Measurements from ENCODE around the gene ARPC1A.

The ARPC1A gene

DNA sequence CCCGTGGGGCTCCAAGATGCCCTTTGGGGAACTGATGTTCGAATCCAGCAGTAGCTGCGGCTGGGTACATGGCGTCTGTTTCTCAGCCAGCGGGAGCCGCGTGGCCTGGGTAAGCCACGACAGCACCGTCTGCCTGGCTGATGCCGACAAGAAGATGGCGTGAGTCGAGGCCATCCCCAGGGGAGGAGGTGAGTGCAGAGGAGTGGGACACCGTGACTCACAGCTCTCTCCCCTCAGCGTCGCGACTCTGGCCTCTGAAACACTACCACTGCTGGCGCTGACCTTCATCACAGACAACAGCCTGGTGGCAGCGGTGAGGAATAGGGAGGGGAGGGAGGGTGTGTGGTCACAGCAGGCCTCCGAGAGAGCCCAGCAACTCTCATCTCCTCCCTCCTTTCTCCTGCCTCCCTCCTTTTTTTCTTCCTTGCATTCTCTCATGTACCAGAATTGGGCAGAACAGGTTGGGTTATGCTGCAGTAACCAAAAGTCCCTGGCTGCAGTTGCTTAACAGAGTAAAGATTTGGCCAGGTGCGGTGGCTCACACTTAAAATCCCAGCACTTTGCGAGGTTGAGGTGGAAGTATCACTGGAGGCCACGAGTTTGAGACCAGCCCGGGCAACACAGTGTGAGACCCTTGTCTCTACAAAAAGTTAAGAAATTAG, 65.4 kb downstream of the ARPC1A start:
- DNase-seq (ENCODE audit: low spot score), result no peak

DNA sequence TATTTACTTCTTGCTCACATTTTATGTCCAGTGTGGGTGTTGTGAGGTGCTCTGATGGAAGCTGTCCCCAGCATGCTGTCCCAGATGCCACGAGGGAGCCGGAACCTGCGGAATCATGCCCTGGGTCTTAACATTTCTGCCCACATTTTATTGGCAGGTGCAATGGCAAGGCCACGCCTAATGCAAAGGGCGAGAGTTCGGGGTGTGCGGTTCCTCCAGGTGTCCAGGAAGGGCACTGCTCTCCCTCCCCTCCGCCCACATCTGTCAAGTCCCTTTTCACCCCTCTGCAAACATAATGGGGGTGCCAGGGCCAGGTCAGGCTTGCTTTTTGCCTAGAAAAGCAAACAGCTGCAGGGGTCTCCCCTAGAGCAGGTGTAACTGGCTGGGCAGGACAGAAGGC, 66.3 kb downstream of the ARPC1A start:
- DNase-seq (ENCODE audit: low spot score), result no peak

DNA sequence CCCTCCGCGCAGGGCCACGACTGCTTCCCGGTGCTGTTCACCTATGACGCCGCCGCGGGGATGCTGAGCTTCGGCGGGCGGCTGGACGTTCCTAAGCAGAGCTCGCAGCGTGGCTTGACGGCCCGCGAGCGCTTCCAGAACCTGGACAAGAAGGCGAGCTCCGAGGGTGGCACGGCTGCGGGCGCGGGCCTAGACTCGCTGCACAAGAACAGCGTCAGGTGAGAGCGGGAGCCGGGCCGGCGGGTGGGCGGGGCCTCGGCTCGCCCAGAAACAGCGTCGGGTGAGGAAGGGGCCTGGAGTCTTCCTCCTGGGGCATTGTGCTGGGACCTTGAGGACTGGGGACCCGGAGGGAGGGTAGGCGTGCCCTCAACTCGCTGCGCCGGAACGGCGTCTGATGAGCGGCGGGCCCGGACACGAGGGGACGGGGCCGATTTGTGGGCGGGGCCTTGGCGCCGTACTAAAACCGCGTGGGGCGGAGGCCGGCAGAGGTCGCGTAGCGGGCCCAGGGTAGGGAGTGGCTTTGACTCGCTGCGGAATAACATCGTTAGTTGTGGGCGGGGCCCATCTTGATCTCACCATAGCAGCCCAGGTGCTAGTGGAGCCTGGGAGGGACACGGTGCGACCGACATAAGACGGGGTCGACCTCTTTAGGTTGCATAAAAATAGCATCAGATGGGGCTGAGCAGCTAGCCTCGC, 67.1 kb downstream of the ARPC1A start:
- peak; percentile 80 for DNase-seq (ENCODE audit: low spot score)

DNA sequence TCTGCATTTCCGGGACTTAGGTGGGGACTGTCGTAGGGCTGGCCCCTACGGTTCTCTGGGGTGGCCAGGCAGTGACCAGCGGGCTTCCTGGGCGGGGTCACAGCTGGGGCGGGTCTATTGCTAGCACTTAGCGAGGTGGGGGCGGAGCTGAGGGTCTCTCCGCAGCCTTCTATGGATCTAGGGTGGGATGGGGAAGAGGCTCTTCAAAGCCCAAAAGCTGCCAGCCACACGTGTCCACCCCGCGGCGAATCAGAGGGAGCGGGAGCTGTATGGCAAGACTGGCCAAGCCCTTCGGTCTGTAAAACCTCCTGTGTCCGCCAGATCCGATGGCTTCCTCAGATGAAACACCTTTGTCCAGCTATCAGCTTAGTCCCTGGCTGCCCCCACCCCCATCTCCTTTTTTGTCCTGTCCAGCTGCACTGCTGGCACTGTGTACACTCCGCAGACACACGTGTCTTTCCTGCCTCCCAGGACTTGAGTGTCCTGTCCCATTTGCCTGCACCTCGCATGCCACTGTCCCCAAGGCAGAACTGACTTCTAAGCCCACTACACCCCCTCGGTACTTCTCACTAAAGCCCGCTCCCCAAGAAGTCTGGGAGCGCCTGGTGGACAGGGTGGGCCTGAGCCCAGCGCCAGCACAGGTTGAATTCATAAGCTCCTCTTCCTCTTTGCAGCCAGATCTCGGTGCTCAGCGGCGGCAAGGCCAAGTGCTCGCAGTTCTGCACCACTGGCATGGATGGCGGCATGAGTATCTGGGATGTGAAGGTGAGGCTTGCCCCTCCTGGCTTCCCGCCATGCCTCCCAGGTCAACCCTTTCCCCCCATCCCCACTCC, 67.9 kb downstream of the ARPC1A start:
- no peak for DNase-seq (ENCODE audit: low spot score)

DNA sequence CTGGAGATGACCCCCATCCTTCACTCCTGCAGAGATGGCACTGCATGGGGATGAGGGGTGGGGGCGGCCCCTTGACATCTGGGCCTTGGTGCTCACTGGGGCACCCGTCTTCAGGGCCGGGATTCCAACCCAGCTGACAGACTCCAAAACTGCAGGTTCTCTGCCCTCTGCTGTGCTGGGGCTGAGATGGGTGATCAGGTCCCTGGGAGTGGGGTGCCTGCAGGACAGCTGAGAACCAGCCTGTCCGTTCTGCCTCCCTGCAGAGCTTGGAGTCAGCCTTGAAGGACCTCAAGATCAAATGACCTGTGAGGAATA, 68.4 kb downstream of the ARPC1A start:
- no peak for DNase-seq (ENCODE audit: low spot score)

DNA sequence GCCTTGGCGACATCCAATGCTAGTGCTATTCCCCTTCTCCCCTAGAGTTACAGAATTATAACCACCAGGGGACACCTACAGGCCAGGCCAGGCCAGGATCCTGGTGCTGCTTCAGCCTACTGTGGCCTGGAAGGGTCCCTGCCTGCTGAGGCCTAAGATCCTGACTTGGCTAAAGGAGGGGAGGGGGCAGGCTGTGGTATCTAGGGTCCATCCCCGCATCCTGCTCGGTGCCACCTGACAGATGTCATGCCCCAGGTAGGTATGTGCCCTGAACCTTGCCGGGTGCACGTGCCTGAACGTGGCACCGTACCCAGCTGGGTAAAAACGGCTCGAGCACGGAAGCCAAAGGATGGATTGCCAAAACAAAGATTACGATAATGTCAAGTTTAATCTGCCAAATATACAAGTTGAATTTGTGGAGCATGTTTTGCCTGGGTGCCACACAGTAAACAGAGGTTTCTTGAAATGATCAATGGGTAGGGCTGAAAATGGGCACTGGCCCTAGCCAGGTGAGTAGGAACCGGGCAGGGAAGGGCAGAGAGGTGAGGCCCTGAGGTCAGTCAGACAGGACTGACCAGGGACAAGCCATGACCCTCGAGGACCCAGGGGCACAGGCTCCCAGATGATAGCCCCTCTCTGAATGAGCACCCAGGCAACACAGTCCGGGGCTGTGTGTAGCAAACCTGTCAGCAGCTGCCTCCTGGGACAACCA, 70.1 kb downstream of the ARPC1A start:
- no peak for DNase-seq (ENCODE audit: low spot score)

DNA sequence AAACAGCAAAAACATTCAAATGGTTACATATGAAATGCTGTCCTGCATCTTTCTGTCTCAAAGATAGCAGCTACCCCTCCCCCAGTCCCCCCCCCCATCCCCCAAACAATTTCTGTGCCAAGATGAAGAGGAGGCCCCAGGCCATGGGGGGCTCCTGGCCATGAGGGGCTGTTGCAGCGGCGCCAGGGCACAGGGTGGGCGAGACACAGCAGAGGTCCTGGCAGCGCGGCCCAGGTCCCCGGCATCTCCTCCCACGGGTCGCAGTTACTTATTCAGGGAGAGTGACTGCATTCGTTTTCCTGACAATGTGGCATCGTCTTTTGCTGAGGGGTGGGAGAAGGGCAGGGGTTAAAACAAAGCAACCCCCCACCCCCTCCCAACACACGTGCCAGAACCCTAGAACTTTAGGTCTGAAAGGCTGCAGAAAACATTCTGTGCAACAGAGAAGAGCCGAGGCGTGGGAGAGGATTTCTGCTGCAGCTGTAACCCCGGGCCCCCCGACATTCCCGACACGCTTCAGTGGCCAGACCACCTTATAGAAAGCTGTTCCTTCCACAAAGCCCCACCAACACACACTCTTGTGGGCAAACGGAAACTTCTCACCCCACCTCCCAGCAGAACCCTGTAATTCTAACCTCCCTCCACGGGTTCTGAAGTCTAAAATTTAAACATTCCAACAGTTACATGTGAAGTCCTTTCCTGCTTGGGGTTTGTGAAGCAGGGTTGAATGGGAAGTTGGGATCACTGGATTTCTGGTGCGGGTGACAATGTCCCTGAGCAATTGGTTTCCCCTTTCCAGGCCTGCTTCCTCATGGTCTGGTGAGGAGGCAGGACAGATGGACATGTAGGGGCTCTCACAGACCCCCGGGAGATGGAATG, 71.0 kb downstream of the ARPC1A start:
- DNase-seq (ENCODE audit: low spot score), result no peak

DNA sequence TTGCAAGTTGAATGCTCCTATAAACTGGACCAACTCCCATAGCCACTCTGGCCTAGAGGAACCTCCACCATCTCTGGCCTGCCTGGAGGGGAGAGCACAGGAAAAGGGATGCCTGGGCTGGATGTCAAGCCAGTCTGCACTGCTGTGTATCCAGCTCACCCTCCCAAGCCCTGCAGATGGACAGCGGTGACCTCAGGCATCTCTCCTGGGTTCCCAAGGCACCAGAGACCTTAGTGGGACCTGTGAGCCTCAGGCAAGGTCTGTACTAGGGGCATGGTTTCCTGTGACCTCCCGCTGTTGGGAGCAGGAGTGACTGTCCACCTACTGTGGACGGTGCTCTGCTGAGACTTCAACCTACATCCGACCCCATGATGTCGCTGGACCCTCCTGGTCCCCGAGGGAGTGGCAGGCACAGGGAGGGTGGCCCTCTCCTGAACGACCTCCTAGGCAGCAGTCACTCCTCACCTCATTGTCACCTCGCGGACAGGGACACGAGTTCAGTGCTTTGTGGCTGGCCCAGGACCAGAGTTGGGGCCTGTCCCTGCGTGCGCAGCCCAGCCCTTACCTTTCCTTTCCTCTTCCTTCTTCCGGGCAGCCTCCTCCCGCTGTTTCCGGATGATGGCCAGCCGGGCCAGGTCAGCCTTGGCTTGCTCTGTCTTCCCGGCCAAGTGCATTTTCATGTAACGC, 71.7 kb downstream of the ARPC1A start:
- no peak for DNase-seq (ENCODE audit: low spot score)

DNA sequence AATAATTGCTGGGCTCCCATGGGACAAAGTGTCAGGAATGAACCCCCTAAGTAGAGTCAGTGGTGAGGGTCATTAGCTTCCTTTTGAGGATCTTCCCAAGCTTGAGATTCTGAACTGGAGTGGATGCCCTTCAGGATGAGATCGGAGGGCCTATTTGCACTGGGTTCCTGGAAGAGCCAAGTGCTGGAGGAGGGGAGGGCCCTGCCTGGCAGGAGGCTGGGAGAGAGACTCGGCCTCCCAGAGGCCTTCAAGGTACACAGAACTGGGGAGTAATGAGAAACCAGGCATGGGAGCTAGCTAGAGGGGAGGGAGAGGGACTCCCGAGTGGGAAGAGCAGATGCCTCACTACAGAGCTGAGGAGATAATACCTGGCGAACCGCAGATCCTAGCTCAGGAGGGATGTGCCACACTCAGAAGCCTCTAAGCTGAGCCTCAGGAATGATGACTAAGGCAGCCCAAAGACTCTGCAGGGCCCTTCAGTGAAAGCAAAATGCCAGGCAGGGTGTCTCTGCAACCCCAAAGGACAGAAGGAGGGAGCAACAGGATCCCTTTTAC, 73.3 kb downstream of the ARPC1A start:
- DNase-seq (ENCODE audit: low spot score), result no peak

DNA sequence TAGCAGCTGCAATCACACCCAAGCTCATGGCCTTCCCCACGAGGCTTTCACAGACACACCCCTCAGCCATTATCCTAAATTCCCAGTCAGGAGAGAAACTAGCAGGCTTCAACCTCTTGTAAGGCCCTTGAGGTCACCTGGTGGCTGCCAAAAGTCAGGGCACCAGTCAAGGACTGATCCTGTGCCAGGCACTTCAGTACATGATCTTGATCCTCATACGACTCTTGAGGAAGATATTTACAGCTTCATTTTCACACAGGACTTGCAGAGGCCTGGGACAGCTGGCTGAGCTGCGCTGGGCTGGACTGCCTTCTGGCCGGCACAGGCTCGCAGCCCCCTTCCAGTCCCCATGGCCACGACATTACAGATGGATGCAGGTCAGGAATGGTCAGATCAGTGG, 73.9 kb downstream of the ARPC1A start:
- DNase-seq (ENCODE audit: low spot score), result no peak

DNA sequence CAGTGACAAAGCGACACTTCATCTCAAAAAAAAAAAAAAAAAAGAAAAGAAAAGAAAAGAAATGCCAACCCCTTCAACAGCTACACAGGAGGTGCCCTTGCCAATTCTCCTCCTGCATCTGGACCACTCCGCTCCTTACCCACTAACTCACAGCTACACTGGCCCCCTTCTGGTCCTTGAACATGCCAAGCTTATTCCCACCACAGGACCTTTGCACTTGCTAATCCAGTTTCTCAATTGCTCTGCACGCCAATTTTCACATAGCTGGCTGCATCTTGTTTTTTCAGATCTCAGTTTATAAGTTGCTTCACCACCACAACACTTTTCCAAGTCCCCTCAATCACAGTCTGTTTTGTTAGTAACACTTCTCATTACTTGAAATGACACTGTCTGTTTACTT, 77.2 kb downstream of the ARPC1A start:
- DNase-seq (ENCODE audit: low spot score), result no peak

DNA sequence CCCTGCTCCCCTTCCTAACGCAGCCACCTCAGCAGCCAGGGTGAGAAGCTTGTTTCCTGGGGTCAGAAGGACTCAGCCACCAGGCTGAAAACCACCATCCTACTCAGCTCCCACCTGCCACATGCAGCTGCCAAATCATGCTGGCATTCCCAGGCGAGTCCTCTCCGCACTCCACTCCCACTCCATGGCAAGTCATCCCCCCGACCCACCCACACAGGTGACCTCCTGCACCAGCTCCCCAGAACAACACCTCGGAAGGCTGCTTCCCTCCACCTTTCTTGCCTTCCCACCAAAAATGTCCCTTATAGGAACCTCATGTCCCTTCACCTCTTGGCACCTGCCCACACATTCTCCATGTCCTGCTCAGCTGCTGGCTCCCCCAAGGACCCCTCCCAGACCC, 78.1 kb downstream of the ARPC1A start:
- no peak for DNase-seq (ENCODE audit: low spot score)

DNA sequence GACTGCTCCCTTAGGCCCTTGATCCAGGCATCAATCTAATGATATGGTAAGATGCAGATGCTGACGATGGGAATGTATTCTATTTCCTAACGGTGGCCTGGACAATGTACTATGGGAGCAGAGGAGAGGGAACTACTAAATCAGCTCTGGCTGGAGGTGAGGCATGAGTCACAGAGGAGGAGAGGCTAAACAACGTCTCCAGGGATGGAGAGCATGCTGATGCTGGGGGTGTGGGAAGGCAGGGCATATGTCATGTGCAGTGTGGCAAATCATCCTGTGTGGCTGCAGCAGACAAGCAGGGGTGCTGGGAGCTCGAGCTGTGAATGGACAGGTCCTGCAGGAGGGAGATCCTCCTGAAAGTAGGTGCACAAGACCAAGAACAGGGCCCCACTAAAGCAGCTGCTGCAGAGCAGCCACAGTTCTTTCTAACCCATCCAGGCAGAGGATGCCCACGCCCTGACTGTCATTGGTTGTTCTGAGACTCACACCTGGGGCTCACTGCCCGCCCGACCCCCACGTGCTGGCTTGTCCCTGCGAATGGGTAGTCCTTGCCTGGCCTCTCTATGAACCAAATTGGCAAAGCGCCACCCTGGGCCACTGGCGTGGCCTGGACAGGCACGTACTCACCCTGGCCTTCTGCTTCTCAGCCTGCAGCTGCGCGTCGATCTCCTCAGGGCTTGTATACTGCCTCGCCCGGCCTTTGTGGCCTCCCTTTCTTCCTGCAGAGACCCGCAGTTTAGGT, 78.7 kb downstream of the ARPC1A start:
- no peak for DNase-seq (ENCODE audit: low spot score)

DNA sequence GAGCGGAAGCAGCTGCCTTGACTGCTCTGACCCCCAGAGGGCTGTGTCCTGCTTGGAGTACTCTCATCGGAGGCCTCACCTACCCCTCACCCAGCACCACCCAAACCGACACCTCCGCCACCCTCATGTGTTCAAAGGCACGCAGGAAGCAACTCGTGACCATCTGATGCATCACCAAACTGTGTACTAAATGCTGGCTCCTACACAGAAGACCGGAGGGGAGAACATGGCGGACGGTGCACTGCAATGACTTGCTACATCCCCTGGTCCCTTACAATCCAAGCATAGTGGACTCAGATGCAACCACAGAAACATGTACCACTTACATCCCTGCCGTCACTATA, 79.3 kb downstream of the ARPC1A start:
- no peak for DNase-seq (ENCODE audit: low spot score)

DNA sequence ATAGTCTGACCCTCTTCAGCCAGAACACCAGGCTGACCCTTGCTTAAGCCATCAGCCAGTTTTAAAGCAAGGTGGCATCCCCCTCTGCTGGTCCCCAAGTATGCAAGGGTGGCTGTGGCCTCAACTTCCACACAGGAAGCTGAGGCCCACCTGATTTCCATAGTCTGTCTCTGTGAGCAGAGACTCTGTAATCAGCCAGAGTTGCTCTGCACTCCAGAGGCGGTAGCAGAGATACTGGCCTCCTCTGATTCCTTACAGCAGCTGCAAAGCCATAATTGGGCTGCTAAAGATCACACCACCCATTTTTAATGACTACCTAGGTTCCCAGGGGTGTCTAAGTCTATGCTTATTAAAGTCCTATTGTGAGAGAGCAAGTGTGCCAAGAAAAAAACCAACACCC, 80.9 kb downstream of the ARPC1A start:
- no peak for DNase-seq (ENCODE audit: low spot score)

DNA sequence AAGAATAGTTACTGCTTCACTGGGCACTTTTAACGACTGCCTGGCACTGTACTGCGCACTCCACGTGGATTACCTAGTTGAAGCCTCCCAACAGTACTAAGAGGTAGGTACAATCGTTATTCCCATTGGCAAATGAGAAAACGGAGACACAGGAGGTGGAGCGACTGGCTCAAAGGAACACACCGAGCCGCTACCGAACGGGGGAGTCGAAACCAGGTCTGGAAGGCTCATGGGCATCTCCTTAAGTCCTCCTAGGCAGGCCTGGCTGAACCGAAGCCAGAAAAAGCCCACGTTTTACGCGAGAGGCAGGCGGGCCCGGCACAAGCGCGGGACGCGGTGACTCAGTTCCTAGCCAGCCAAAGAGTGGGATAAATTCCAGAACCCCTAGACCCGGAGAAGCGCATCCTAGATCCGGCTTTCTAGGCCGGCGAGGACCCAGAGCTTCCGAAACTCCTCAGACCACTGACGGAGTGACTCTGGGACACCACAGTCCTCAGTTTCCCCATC, 82.2 kb downstream of the ARPC1A start:
- no peak for DNase-seq (ENCODE audit: low spot score)

DNA sequence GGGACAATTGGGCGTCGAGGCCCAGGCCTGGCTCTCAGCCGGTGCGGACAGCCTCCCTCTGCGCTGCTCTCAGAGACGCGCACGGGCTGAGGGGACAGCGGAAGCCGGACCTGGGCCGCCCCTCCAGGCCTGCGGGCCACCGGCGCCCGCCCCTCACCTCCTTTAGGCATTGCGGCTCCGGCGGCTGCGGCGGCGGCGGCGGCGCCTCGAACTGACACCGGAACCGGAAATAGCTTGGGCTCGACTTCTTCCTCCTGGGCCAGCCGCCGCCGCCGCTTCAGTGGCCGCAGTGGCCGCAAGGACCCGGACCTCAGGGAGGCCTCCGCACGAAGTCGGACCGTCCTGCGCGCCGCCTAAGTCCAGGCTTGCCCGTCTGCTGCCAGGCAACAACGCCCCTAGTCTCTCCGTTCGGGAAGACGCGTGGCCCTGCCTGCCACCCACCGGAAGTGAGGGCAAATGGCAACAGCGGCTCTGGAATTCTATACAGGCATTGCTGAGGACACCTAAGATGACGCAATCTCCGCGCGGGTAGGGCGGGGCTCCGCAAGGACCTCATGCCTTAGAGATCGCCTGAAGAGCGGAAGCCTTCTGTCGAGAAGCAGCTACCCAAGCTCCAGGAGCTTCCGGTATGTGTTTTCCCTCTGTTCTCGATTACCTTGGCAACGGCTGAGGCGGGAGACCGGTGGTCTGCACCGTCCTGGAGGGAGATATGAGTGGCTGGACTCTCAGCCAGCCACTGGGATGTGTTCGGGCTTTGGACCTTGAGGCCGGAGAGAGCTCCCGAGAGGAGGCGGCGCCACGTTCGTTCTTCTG, 82.9 kb downstream of the ARPC1A start, which contains the start of the genes BUD31 and PDAP1:
BUD31 (plus strand) TSS at position 591 of the 813 bp plus-strand sequence. CDS start 2,124 bp downstream, outside the sequence.
PDAP1 (minus strand) TSS at position 219 of the 813 bp plus-strand sequence; CDS start at position 170, 49 bp downstream.
- peak; percentile 96 for DNase-seq (ENCODE audit: low spot score)

DNA sequence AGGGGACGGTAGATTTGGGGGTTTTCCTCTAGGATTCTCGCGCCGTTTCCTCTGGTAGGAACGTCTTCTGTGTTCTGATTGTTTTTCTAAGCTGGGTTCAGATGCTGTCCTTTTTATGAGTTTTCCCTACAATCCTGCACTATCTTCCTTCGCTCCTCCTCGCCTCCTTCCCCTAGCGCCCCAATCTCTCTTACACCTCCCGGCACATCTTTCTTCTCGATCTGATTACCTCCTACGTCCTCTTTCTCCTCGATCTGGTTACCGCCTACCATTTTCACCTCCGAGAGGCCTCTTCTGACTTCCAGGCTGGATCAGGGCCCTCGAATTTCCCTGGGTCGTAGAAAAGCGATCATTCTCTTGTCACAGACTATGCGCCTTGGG, 83.5 kb downstream of the ARPC1A start:
- DNase-seq (ENCODE audit: low spot score), result no peak

DNA sequence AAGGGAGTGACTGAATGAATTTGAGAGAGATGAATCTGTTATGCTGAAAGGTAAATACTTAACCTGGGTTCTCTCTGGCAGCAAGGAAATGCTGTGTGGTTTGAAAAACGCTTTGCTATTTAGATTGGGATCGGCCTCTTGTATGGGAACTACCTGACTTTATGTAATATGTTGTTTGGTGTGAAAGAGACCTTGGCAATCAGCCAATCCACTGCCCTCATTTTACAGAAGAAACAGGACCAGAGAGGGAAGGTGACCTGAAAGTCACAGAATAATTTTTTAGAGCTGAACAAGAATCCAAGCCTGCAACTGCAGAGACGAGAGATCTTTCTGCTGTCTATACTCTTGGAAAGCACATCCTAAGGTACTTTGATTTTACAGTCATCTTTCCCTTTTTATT, 84.1 kb downstream of the ARPC1A start:
- no peak for DNase-seq (ENCODE audit: low spot score)
